GM18508 (cell line): Measurements from ENCODE around the gene GPRC5D.

Source experiments
- ATAC-seq: cut with Tn5 transposase; IDR thresholded peaks from one replicate; pipeline ENCODE4 v1.9.1; 2021; ENCODE audit warnings: moderate number of reproducible peaks; ENCODE audit not compliant: insufficient read depth, unreplicated experiment

The GPRC5D gene

DNA sequence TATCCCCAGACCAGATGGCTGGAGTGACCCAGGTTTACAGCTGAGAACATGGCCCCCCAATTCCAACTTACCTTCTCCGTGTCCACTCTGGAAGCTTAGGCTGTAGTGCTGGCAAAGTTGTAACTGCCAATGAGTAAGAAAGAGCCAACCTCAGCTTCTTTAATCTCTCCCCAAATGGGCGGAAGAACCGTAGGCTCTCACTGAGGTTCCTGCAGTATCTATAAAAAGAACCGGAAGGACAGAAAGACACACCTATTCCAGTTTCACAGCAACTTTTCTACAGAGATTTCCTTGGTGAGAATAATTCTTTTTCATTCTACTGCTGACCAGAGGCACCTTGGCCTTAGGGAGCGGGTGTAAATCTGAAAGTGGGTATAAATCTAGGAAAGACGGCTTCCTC lies at the start of gene GPRC5D:
Gene GPRC5D (minus strand): TSS at position 135 of the 400 bp plus-strand sequence. CDS start 1,786 bp downstream, outside the sequence.
- no peak for ATAC-seq

DNA sequence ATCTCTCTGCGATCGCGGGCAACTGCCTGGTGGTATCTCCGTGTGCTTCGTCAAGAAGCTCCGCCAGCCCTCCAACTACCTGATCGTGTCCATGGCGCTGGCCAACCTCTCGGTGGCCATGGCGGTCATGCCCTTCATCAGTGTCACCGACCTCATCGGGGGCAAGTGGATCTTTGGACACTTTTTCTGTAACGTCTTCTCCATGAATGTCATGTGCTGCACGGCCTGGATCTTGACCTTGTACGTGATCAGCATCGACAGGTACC lies 49.7 kb upstream of the GPRC5D start:
- ATAC-seq = no peak

DNA sequence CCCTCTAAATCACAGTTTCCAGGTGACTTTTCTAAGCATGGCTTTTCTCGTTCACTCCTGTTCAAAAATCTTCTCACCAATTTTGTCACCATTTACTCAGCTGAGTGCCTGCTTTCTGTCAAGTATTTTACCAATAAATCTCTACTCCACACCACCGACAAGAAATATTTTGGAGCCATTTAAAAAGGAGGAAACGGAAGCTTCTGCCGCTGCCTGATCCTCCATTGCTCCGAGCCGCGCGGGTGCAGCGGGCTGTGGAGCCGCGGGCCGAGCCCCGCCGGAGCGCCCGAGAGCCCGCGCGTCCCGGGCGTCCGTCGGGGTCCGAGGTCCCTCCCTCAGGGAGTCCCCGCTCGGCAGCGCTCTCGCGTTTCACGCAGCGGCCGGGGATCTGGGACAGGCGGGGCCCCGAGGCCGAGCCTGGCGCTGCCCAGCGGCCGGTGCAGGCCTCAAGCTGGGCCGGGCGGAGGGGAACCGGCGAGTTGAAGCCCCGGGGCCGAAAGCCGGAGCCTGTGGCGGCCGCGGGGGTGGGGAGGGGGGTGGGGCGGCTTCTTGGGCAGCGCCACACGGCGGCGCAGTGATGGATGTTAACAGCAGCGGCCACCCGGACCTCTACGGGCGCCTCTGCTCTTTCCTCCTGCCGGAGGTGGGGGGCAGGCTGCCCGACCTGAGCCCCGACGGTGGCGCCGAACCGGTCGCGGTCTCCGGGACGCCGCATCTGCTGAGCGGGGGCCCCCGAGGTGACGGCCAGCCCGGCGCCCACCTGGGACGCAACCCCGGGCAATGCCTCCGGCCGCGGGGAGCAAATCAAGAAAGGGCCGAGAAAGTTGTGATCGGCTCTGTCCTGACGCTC lies 49.2 kb upstream of the GPRC5D start:
- no peak for ATAC-seq

DNA sequence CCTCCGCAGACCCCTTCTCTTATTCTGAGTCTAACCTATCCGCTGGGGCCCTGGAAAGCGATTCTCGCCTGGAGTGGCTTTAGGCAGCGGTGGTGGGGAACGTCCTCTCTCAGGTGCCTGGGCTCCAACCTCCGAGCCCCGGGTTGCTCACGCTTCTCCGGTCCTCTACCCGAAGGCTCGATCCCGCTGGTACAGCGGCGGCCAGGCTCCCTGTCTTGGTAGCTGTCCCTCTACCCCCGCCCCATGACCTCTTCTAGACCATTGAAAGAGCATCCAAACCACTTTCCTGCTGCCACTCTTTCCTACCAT lies 48.6 kb upstream of the GPRC5D start:
- no peak for ATAC-seq

GRCh38 chr12:12999959-13000615 lies 48.1 kb upstream of the GPRC5D start, which contains the start of gene HEBP1:
Gene HEBP1, minus strand, starts transcription at chr12:13000265. Its CDS starts 151 bp downstream, at chr12:13000114.
- ATAC-seq = no peak

- no peak for ATAC-seq
These were observed 47.4 kb upstream of the GPRC5D start for GRCh38 chr12:12999271-12999958.

GRCh38 chr12:12998248-12998647 lies 46.3 kb upstream of the GPRC5D start:
- no peak for ATAC-seq

DNA sequence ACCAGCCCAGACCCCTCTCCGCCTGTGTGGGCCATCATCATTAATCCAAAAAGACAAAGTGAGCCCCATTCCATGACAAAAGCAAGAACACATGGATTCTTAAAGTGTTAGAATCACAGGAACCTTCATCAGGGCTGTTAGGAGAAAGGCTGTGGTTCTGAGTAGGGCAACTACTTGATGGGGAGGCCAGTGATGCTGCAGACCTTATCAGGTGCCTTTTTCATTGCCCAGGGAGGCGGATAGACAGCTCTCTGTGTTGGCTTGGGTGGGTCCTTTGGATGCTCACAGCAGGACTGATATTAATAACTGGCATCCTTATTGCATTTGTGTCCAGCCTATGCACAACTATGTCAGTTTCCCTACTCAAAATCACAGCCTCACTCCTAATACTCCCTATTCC lies 45.8 kb upstream of the GPRC5D start:
- ATAC-seq = no peak

GRCh38 chr12:12997156-12997555 lies 45.2 kb upstream of the GPRC5D start:
- no peak for ATAC-seq

DNA sequence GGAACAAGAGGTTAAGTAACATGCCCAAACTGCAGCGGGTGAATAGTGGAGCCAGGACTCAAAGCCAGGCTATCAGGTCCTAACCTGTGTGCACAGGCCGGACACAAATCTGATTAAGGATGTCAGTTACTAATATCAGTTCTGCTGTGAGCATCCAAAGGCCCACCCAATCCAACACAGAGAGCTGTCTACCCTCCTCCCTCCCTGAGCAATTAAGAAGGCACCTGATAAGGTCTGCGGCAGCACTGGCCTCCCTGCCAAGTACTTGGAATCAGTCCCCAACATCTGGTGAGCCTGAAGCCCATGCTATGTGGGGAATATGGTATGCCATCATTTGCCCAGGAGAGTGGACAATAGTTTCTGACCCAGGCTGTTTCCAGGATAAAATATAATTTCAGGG lies 44.2 kb upstream of the GPRC5D start:
- no peak for ATAC-seq

GRCh38 chr12:12995088-12995487 lies 43.1 kb upstream of the GPRC5D start:
- no peak for ATAC-seq

DNA sequence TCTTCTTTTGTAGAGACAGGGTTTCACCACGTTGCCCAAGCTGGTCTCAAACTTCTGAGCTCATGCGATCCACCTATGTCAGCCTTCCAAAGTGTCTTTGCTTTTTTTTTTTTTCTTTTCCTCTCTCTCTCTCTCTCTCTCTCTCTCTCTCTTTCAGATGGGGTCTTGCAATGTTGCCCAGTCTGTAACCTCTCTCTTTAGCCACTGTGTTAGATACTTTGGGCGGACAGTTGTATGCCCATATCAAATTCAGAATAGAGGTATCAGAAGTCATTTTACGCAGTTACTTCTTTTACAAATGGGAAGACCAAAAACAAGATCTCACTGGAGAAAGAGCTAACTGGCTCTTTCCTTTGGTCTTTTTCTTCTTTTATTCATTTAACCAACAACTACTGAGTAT lies 41.4 kb upstream of the GPRC5D start:
- no peak for ATAC-seq

DNA sequence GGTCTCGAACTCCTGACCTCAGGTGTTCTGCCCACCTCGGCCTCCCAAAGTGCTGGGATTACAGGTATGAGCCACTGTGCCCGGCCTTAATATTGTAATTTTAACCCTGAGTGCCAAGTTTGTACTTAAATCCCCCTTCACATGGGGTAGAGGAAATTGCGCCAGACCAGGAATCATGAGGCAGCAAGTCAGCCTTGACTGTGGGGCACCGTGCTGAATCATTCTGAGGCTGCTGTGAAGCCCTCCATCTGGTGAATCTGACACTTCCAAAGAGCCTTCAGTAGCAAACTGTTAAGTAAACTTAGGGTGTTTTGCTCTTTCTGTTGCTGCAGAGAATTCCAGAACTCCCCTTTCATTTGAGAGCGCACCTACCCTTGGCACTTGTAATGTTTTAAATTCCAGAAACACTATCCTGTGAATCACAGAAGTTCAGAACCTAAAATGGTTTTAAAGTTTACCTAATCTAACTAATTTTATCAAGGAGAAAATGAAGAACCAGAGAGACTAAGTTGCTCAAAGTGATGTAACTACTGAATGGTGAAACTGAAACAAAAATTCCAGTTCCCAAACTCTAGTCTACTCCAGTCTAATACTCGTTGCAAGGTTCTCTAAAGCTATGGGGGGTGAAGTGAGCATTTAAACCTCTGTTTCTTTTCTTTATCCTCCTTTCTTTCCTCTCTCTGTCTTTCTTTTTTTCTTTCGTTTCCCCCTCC lies 40.6 kb upstream of the GPRC5D start:
- ATAC-seq = no peak

DNA sequence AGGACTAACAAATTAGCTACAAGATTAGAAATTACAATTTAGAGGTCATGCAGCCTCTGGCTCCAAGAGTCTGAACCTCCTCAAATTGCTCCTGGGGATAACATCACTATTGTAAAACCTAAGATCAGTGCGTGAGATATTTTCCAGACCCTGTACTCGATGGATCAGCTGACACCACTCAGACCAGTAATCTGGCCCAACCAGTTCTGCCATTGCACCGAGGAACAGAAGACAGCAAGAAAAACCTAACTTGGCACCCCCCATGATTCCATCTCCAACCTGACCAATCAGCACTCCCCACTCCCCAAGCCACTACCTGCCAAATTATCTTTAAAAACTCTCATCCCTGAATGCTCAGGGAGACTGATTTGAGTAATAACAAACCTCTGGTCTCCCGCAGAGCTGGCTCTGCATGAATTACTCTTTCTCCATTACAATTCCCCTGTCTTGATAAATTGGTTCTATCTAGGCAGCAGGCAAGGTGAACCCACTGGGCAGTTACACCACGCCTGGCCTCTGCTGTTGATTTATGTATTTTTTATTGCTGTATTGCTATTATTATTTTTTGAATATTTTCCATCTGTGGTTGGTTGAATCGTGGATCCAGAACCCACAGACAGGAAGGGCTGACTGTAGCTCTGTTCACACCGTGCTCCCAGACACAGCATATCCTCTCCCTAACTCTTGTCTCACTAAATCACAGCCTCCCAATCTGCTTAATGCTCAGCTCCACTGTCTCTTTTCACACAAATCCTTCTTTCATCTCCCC lies 38.9 kb upstream of the GPRC5D start:
- no peak for ATAC-seq

DNA sequence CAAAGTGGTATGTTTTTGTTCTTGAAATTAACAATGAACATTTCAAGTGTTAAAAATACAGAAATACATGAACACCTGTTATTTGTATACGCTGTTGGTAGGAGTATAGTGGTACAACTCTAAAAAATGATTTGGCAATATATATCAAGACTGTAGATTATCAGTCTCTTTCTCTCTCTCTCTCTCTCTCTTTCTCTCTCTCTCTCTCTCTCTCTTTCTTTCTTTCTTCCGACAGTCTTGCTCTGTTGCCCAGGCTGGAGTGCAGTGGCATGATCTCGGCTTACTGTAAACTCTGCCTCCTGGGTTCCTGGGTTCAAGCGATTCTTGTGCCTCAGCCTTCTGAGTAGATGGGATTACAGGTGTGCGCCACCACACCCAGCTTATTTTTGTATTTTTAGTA lies 35.5 kb upstream of the GPRC5D start:
- no peak for ATAC-seq

- ATAC-seq = no peak
These were observed 34.9 kb upstream of the GPRC5D start for GRCh38 chr12:12986775-12987331.

GRCh38 chr12:12985817-12986408 lies 33.9 kb upstream of the GPRC5D start:
- ATAC-seq = no peak

- ATAC-seq = no peak
These were observed 32.2 kb upstream of the GPRC5D start for GRCh38 chr12:12984149-12984548.

- no peak for ATAC-seq
These were observed 31.6 kb upstream of the GPRC5D start for GRCh38 chr12:12983420-12984035.
